DLD1 (cell line): ENCODE measurements around the gene ANKRD66.
"Not testable (repeated sequence)": the region's sequence is repeated elsewhere in the genome, so short reads cannot be mapped to it uniquely, and the experiment has no call there.

ENCODE experiments used
- in situ Hi-C: cut with HindIII; loops from 2 replicates; pipeline ENCODE4 v1.10.0; 2017; ENCODE audit warnings: low sequenced_read_pairs

Gene ANKRD66

DNA sequence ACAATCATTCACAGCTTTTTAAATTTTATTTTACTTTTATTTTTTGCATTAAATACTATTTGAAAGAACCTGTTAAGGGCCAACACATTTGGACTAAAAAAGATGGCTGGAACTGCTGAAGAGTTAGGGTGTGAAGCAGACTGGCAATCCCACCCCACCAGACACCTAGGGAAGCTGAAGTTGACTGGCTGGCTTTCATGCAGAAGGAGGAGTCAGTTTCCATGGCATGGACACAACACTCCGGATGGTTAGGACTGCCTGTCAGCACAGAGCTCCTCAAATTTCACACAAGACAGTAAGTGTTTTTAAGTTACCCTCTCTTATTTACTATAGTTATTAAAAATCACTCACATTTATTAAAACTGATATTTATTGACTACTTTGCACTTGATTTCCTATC, at the start of gene ANKRD66:
TSS of gene ANKRD66 (plus strand) at position 238 of the 400 bp plus-strand sequence. CDS start 5,016 bp downstream, outside the sequence.
- in situ Hi-C loops: no loop called here

DNA sequence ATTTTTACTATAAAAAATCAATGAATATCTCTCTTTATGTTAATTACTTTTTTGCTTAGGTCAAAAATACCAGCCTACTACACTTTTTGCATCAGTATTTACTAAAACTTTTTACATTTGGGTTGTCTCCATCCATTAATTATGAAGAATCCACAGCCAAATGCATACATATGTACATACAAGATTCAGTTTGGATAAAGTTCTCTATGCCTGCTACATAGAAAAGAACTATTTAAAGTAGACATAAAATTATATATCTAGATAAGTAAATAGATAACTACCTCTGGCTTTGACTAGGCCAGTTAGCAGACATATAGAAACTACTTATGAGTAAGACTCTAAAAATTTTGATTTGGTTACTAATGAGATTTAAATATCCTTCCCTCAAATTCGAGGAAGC, 46.8 kb upstream of the ANKRD66 start:
- in situ Hi-C loops: loop anchor here (25.0 kb wide), 1 partner anchor 287 kb away; no protein-coding TSS in a partner anchor

DNA sequence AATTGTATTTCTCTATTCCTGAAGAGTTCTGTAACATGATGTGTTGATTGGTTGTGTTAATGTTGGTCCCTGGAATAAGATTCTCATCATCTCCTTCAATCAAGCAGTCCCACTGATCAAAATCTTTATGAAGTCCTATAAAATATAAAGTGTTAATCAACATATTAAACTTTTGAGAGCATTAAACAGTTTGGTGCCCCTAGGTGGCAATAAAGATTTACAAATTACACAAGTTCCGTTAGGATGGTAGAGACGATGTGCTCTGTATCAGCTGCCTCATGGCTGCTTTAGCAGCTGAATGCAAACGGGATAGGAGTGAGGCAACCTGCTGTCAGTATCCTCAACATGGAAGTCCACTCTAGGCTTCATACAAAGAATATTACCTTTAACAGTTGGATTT, 42.2 kb upstream of the ANKRD66 start:
- in situ Hi-C loops: loop anchor here (25.0 kb wide), 1 partner anchor 283 kb away; no protein-coding TSS in a partner anchor

DNA sequence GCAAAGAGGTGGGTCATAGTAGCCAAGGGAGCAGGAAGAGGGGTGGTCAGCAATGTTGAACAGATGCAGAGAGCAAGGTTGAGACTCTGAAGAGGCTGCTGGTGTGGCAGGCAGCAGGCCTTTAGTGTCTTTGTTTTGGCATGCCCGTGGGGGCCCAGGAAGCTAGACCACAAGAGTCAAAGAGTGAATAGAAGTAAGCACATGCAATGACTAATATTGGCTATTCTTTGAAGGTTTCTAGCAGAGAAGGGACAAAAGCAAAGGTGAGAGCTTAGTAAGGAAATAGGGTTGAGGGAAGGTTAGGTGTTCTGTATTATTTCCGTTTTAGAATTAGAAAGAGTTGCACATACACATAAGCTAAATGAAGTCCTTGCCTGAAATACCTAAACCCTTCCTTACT, 40.3 kb upstream of the ANKRD66 start:
- in situ Hi-C loops: loop anchor here (25.0 kb wide), 1 partner anchor 281 kb away; no protein-coding TSS in a partner anchor

DNA sequence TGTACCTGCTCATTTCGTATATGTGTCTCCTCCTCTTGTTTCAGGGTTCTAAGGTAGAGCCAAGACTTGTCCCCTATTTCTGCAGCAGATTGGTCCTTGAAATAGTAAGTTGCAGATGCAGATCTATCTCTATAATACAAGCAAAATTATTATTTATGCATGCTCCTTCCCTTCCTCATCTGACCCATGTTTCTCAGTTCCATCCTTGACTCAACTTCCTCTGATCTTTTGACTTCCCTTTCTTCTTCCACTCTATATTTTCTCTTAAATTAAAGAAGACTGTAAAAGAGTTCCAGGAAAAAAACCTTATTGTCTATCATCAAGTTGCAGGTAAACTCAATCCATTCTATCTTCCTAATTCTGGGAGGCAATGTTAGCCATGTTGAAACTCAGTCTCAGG, 35.2 kb upstream of the ANKRD66 start:
- in situ Hi-C loops: loop anchor here (25.0 kb wide), 1 partner anchor 276 kb away; no protein-coding TSS in a partner anchor

DNA sequence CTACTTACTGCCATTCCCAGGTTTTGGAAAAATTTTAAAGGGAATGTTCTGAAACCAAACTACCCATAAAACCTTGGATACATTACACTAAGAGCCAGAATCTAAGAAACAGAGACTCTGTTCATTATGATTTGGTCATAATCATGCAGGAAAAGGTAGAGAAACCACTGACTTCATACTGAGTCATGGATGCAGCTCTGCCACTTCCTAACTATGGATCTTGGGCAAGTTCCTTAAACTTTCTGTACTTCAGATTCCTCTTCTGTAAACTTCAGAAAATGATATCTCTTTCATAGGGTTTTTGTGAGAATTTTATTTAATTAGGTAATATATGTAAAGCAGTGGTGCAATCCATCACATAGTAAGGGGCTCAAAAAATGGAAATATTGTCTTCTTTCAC, 31.6 kb upstream of the ANKRD66 start:
- in situ Hi-C loops: loop anchor here (25.0 kb wide), 1 partner anchor 272 kb away; no protein-coding TSS in a partner anchor

DNA sequence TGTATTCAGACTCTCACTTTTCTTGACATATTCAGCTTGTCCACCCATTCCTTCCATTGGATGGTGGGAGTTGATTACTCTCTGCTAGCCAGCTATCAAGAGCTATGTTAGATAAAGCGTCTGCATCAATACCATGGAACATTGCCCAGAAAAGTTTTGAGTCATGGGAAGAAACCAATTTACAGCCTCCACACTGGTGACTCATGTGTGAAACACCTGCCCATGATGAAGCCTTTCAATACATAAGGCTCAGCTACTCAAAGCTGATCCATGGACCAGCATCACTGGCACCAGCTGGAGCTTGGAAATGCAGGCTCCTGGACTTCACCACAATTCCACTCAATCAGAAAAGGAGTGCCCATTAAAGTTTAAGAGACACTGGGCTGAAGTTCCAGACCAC, 27.6 kb upstream of the ANKRD66 start:
- in situ Hi-C loops: loop anchor here (25.0 kb wide), 1 partner anchor 268 kb away; no protein-coding TSS in a partner anchor

DNA sequence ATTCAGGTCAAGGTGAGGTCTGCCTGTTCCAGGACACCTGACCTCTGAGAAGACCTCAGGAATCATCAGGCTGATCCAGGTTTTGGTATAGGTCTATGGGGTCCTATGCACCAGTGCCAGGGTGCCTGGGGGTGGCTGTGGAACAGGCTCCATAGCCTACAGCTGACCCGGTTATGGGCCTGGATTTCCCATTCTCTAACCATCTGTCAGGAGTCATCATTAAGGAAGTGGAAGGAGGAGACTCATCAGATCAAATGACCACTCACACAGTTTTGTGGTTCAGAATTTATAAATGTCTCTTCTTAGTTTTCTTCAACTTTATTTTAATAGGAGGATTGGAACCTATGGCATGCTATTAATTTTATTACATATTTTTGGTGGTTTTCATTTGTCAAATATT, 26.3 kb upstream of the ANKRD66 start:
- in situ Hi-C loops: loop anchor here (25.0 kb wide), 1 partner anchor 267 kb away; no protein-coding TSS in a partner anchor

DNA sequence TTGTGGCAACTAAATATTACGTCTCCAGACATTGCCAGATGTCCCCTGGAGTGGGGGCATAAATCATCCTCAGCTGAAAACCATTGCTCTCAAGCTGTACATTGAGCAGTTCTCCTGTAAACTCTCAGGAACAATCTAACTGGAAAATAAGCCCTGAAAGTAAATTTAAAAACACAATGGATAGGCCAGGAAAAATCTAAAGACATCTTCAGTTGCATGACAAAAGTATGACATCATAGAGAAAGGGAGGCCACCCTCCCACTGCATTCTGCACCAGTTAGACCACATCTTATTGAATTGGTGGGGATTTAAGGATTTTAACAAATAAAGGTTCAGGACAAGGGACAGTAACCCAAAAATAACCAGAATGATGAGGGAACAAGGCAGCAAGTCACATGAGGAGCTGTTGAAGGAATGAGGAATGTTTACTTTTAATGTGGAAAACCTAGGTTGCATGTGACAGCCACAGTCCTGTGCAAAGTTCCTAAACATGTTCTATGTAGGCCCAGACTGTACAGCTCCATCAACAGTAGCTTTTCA, 16.9 kb upstream of the ANKRD66 start:
- in situ Hi-C loops: no loop called here

DNA sequence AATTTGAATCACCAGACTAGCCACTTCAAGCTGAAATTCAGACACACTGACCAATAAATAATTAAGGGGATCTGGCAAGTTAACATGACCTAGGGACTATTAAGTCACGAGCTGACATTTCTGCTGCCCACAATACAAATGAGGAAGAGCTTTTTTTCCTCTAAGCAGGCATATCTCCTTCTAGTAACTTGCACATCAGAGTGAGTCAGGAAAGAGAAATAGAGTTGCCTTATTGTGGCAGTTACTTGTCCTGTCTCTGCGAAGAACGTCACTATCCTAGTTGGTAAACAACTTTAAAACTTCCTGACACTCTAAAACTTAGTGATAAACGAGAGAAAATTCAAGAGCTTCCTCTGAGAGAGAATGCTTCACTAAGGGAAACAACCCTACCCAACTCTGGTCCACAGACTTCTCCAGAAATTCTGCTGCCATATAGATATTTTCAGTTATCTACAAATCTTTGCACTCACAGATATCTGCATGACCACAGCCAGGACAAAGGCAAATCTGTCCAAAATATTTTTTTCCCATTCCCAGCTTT, 15.7 kb upstream of the ANKRD66 start:
- in situ Hi-C loops: no loop called here

DNA sequence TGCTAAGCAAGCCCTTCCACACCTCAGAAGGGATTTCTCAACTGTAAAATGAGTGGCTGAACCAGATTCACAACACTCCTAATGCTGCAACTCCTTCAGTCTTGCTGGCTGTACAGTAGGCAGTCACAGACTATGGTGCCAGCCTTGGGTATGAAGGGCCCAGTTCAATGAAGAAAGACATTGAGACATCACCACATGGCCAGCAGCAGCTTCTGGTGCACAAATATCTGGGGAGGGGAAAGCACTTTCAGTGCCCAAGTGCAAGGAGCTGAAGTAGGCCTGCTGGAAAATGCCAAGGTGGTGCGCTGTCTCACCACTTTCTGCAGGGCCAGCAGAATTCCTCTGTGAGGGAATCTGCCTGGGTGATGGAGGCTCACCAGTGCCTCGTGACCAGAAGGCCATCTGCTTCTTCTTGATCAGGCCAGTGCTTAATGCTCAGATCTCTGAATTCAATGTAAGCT, 13.4 kb upstream of the ANKRD66 start:
- in situ Hi-C loops: no loop called here

DNA sequence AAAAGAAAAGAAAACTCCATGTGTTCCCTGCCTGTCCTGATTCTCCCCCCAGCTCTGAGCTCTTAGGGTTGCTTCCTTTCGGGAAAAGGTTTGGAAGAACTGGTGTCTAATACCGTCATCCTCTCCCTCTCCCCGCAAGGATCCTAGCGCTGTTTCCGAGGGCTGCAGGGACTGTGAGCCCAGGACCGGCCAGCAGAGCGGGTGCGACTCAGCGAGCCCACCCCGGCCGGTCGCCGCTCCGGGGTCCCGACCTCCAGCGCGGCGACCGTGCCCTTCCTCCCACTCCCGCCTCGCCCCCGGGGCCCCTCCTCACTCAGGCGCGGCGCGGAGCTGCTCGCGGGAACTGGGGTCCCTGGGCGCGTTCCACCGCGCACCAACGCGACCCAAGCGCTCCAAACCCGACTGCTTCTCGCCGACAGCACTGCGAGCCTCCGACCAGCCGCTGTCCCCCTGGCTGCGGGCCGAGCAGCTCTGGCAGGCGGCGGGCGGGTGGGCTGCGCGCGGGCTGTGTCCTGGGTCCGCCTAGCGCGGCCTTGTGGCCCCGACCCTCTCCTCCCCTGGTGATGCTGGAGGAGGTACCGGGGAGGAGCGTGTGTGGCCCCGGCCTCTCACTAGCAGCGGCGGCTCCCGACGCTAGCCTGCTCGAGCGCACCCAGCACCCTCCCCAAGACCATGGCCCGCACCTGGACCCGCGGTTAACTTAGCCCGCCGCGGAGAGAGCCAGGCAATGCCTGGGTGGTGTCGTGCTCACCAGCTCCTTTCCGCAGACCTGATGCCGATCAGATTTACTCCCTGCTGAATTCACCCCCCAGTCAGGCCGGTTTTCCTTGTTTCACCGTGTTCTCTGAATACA, 11.6 kb upstream of the ANKRD66 start, which contains the start of gene PLA2G7:
TSS of gene PLA2G7 (minus strand) at position 509 of the 853 bp plus-strand sequence. CDS start 12,484 bp downstream, outside the sequence.
- in situ Hi-C loops: no loop called here

DNA sequence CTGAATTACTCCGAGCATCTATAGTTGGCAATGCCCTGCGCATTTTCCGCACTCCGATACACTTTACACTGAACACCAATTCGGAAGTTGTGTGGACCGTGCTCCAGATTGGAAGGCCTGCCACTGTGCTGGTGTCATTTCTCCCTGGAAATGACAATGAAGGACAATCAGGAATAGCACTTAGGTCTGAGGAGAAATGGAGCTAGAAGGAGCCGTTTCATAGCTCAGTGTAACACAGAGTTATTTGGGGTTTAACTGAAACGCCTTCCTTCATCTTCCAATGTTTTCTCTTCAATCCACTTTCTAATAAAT, 11.1 kb upstream of the ANKRD66 start:
- in situ Hi-C loops: no loop called here

DNA sequence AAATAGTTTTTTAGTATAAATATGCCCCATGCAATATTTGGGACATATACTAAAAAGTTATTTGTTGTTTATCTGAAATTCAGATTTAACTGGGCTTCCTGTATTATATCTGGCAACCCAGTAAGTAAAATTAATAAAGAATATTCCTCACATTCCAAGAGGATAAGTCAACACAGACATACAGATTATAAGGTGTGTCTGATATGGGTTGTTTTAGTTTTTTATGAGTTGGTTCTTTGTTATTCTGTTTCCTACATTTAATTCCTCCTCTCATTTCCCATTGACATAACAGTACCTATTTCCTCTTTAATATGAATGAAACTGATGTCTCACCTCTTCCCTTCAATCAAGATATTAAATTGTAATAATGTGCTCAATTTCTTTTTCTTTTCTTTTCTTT, 9.8 kb upstream of the ANKRD66 start:
- in situ Hi-C loops: no loop called here

DNA sequence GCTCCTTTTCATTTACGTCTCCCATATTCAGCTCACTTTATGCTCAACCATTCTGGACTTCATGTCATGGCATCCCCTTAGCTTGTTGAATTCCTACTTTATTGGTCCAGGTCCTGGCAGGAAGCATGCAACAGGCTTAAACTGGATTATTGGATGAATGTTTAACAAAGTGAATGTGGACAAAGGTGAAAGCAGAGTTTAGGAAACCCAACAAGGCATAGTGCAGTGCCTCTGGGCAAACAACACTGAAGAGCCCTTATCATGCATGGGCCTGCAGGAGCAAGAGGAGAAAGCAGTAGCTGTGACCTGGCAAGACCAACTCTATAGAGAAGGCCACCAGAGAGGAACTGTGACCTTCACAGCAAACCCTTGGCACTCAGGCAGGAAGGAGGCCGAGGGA, 5.3 kb upstream of the ANKRD66 start:
- in situ Hi-C loops: no loop called here

DNA sequence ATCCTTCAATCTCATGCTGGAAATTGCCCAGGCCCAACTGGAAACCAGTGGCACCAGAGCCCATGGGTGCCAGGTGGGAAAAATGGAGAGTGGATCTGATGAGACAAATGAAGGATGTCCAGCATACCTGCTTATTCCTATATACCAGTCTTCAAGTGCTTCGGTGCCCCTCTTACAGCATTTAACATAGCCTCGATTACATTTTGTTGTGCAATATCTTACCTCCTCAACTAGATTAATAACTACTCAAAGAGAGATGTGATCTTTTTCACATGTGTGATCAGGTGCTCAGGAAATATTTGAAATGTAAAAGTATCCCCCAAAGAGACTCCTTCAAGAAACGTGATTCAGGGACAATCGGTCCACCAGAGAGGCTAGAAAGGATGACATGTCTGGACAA, 4.8 kb upstream of the ANKRD66 start:
- in situ Hi-C loops: no loop called here

DNA sequence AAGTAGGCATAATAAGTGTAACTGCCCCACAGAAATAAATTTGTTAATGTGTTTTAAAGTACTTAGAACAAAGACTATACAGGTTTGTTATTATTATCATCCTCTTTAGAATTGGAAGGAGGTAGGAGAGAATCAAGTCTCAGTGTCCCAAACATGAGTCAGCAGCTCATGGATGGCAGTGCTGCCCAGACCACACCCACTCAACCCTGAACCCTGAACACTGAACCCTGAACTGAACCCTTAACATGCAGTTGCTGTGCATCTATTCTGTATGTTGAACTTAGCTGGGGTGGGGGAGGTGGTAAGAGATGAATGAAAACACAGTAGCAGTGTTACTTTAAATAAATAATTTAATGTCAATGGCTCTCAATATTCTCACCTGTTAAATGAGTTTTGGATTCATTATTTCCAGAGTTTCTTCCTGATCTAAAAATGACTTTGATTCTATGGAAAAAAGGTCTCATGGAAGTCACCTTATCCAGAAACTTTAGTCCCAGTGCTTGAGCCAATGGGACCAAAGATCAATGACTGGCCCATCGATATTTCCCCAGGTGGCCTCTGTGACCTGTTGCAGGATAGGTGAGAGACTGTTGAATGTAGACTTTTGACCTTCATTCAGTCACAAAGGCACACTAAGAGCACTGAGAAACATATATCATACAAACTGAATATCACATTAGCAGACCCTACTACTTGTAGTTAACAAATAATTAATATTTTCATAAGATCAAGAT, 3.1 kb upstream of the ANKRD66 start:
- in situ Hi-C loops: no loop called here

DNA sequence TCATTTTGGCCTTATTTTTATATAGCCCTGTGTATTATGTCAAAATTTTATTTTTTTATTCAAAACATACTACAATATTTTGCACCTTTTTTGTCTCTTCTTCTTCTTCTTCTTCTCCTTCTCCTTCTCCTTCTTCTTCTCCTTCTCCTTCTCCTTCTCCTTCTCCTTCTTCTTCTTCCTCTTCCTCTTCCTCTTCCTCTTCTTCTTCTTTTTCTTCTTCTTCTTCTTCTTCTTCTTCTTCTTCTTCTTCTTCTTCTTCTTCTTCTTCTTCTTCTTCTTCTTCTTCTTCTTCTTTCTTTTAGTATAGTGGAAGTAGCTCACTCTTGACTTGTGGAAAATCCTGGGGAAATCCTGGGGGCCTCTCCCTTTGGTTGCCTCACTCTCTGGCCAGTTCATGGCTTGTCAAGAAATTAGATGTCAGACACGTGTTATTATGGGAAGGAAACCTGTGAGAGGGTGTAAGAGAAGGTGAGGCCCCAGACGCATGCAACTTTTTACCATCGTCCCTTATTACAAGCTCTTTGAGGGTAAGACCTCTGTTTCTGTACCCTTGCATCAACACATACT, 2.5 kb upstream of the ANKRD66 start:
- in situ Hi-C loops: not testable (repeated sequence)

DNA sequence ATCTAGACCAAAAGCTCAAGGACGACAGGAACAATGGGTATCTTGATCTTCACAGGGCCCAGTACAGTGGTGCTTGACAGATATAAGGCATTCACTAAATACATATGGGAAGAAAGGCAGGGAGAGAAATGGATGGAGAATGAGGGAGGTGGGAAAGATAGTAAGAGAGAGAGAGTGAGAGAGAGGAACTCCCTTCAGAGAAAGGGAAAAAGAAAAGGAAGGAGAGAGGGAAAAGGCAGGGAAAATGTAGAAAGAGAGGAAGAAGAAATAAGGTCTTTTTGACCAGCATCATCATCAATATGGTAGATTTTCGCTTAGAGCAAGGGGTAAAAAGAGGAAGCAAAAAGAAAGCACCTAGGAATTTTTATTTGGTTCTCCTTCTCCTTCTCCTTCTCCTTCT, 760 bp upstream of the ANKRD66 start:
- in situ Hi-C loops: no loop called here

DNA sequence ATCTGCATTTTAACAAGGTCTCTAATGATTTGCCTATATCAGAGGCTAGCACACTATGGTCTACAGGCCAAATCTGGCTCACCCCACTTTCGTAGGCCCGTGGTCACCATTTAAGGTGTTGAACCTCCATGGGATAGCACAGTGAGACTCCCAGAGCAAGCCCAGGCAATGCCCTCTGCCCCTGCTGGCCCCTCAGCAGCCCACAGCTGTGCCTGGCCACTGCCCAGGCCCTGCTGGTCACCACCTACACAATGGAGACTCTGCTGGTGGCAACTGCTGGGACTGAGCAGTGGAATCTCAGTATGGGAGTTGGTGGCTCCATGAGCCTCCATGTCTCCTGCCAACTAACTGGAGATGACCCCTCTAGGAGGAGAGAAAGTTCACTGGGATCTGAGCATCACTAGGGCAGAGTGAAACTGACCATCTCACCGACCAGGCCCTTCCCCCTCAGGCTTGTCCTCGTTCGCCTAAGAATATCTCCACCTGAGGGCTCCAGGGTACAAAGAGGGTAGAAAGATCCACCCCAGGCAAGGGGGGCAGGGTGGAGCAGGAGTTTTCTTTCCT, 2.3 kb downstream of the ANKRD66 start:
- in situ Hi-C loops: no loop called here
